SK-N-SH (cell line): ENCODE measurements around the gene ZAR1L. TPM values are rescaled to one million over a fixed set of nuclear protein-coding genes. Genes with fewer than 3 reads are reported as not detected.

Experiments
- CTCF ChIA-PET: fragments of 300-600, 350-600 bp; formaldehyde crosslinking; extraction: SDS; loops from one replicate; lab custom pipeline; 2021; lab: Yijun Ruan, JAX
- POLR2A ChIA-PET: fragments of 350-600 bp; sonication (Branson Sonifier 250); formaldehyde crosslinking; extraction: SDS; loops from one replicate; lab custom pipeline; 2020; ENCODE audit warnings: antibody characterized with exemption, inconsistent platforms; lab: Yijun Ruan, JAX
- DNase-seq: peaks from one replicate; pipeline ENCODE4 v3.0.0; 2012
- H2AFZ ChIP-seq: fragments of 200-600 bp; sonication (generic); 2 replicates; pipeline ENCODE4 v1.8.1; 2016; ENCODE audit warnings: antibody characterized with exemption, mild to moderate bottlenecking, low read depth
- H3F3A ChIP-seq: fragments of 200-600 bp; sonication (generic); replicated peaks from 2 replicates; pipeline ENCODE3; 2016; ENCODE audit warnings: antibody characterized with exemption, mild to moderate bottlenecking; ENCODE audit not compliant: insufficient read depth
- H3K27ac ChIP-seq, 2 experiments: fragments of 200-500 bp in 1 of 2; fragments of 200-600 bp in 1 of 2; sonication (Bioruptor generic) in 1 of 2; sonication (generic), shearing (Covaris generic) in 1 of 2; 2 replicates each; pipeline versions ENCODE4 v1.5.1 to v1.6.1; 2014 to 2016; ENCODE audit warnings: low read depth in 2 of 2, inconsistent platforms in 1 of 2, low read length in 1 of 2, mild to moderate bottlenecking in 1 of 2, mixed read lengths in 1 of 2
- H3K27me3 ChIP-seq: fragments of 200-600 bp; sonication (generic), shearing (Covaris generic); 2 replicates; pipeline ENCODE4 v1.6.1; 2016; ENCODE audit warnings: mixed run types; ENCODE audit not compliant: insufficient read depth
- H3K36me3 ChIP-seq, 2 experiments: fragments of 200-500 bp in 1 of 2; fragments of 200-600 bp in 1 of 2; sonication (Bioruptor generic) in 1 of 2; sonication (generic) in 1 of 2; replicated peaks in 1 of 2; 2 replicates each; pipeline versions ENCODE3 to v1.5.1; 2014 to 2016; ENCODE audit warnings: low read length in 1 of 2, mild to moderate bottlenecking in 1 of 2; ENCODE audit not compliant: insufficient read depth in 2 of 2, control insufficient read depth in 1 of 2
- H3K4me1 ChIP-seq, 2 experiments: fragments of 200-500 bp in 1 of 2; fragments of 200-600 bp in 1 of 2; sonication (Bioruptor generic) in 1 of 2; sonication (generic), shearing (Covaris generic) in 1 of 2; 2 replicates each; pipeline versions ENCODE4 v1.5.1 to v1.6.1; 2014 to 2016; ENCODE audit warnings: low read depth in 1 of 2, low read length in 1 of 2, mixed run types in 1 of 2; ENCODE audit not compliant: insufficient read depth in 2 of 2, control insufficient read depth in 1 of 2
- H3K4me2 ChIP-seq: fragments of 200-600 bp; sonication (generic), shearing (Covaris generic); 2 replicates; pipeline ENCODE4 v1.6.1; 2017; ENCODE audit warnings: mixed run types
- H3K4me3 ChIP-seq, 2 experiments: fragments of 200-500 bp in 1 of 2; fragments of 200-600 bp in 1 of 2; sonication (Bioruptor generic) in 1 of 2; sonication (generic), shearing (Covaris generic) in 1 of 2; 2 replicates each; pipeline versions ENCODE4 v1.5.1 to v1.8.1; 2014 to 2016; ENCODE audit warnings: low read depth in 2 of 2, inconsistent platforms in 1 of 2, low read length in 1 of 2, mild to moderate bottlenecking in 1 of 2, mixed read lengths in 1 of 2, moderate library complexity in 1 of 2
- H3K79me2 ChIP-seq: fragments of 200-600 bp; sonication (generic); 2 replicates; pipeline ENCODE4 v1.8.1; 2017; ENCODE audit warnings: mild to moderate bottlenecking; ENCODE audit not compliant: insufficient read depth
- H3K9ac ChIP-seq: fragments of 200-600 bp; sonication (generic); 2 replicates; pipeline ENCODE4 v1.6.1; 2017; ENCODE audit warnings: mixed run types
- H3K9me2 ChIP-seq: fragments of 200-600 bp; sonication (generic); 2 replicates; pipeline ENCODE4 v1.6.1; 2017; ENCODE audit warnings: mixed run types
- H3K9me3 ChIP-seq: fragments of 200-600 bp; sonication (generic); 2 replicates; pipeline ENCODE4 v1.6.1; 2017; ENCODE audit warnings: mixed run types, mild to moderate bottlenecking, moderate library complexity
- H4K20me1 ChIP-seq: fragments of 200-600 bp; sonication (generic); 2 replicates; pipeline ENCODE4 v1.6.1; 2017; ENCODE audit warnings: mild to moderate bottlenecking, mixed run types; ENCODE audit not compliant: insufficient read depth
- CHD2 ChIP-seq: fragments of 150-350 bp; IDR thresholded peaks from 2 replicates; pipeline ENCODE4 v1.6.1; 2018; ENCODE audit warnings: low read length; ENCODE audit not compliant: partially characterized antibody
- EP300 ChIP-seq, 2 experiments: IDR thresholded peaks; 2 replicates each; pipeline versions ENCODE4 v1.4.0 to v1.6.1; 2012; ENCODE audit warnings: borderline replicate concordance in 1 of 2, low read depth in 1 of 2, low read length in 1 of 2
- FOXJ3 ChIP-seq: sonication (generic); formaldehyde crosslinking; IDR thresholded peaks from 2 replicates; pipeline ENCODE4 v1.5.1; 2020; ENCODE audit warnings: mild to moderate bottlenecking, missing genetic modification reagents
- FOXM1 ChIP-seq: IDR thresholded peaks from 2 replicates; pipeline ENCODE4 v1.4.0; 2012; ENCODE audit warnings: low read depth, mild to moderate bottlenecking
- MAX ChIP-seq: IDR thresholded peaks from 2 replicates; pipeline ENCODE4 v1.4.0; 2012; ENCODE audit warnings: low read depth
- NFIC ChIP-seq: IDR thresholded peaks from 2 replicates; pipeline ENCODE4 v1.4.0; 2012; ENCODE audit warnings: borderline replicate concordance
- RCOR1 ChIP-seq: fragments of 150-350 bp; IDR thresholded peaks from 2 replicates; pipeline ENCODE4 v1.6.1; 2017; ENCODE audit warnings: antibody characterized with exemption, low read length
- REST ChIP-seq: IDR thresholded peaks from 2 replicates; pipeline ENCODE4 v1.6.1; 2012; ENCODE audit warnings: mild to moderate bottlenecking, low read depth, low read length, moderate library complexity
- TEAD4 ChIP-seq: IDR thresholded peaks from 2 replicates; pipeline ENCODE4 v1.4.0; 2012; ENCODE audit warnings: mild to moderate bottlenecking, borderline replicate concordance; ENCODE audit not compliant: insufficient read depth
- YY1 ChIP-seq: IDR thresholded peaks from 2 replicates; pipeline ENCODE4 v1.4.0; 2012; ENCODE audit warnings: low read depth, mild to moderate bottlenecking
- WGBS: methylation state at CpG from one replicate; pipeline ENCODE4 v1.1.6; 2017; ENCODE audit warnings: low lambda C conversion rate; 5-methylcytosine and 5-hydroxymethylcytosine counted together
- polyA plus RNA-seq, 3 experiments: library from polyadenylated mRNA; depleted of rRNA; stranded (reverse); fragments of >200 nt; gene quantifications; 2 replicates each; pipeline ENCODE4 v1.2.3, GENCODE V29; 2012
- TF ChIP-seq, protein P1 (sequence below): IDR thresholded peaks from 2 replicates; pipeline ENCODE4 v1.4.0; 2012; ENCODE audit warnings: low read depth, borderline replicate concordance

Gene ZAR1L
- polyA plus RNA-seq, 1 of the 3 experiments (the other 2 are of a cell fraction), result 0.07 TPM

DNA sequence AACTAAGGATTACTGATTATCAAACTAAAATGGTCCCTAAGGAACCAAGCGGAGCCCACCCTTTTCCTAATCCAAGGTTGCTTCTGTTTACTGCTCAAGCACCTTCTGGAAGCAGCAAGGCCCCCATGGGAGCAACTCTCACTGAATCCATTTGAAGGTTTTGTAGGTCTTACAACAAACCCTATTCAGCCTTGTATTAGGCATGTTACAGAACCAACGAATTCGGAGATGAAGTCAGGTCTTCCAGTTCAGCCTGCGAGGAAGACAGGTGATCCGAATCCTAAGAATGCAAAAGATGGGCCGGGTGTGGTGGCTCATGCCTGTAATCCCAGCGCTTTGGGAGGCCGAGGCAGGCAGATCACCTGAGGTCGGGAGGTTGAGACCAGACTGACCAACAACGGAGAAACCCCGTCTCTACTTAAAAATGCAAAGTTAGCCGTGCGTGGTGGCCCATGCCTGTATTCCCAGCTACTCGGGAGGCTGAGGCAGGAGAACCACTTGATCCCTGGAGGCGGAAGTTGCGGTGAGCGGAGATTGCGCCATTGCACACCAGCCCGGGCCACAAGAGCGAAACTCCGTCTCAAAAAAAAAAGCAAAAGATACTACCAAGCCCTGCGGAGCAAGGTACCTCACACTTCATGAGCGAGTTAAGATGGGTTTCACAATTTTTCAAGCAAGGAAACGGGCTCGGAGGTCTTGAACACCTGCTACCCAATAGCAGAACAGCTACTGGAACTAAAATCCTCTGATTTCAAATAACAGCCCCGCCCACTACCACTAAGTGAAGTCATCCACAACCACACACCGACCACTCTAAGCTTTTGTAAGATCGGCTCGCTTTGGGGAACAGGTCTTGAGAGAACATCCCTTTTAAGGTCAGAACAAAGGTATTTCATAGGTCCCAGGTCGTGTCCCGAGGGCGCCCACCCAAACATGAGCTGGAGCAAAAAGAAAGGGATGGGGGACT lies 609 bp downstream of the ZAR1L start:
- peaks cover 7 to 13% of the 10 kb centered on the region in 2 experiments for H3K36me3 ChIP-seq
- 87% methylated on average over 32 of the region's 32 CpGs for WGBS
- H3F3A ChIP-seq, result no peaks in the 10 kb centered on the region
- ChIA-PET POLR2A (interaction anchor here (0.9 to 1.8 kb wide), 6 partner anchors 9 to 468 kb away, joined by 3 to 4 read pairs (median 3); partner anchors contain the start of gene FRY), CTCF (interaction anchor here (0.8 to 3.4 kb wide), 7 partner anchors 9 to 404 kb away, joined by 3 to 17 read pairs (median 6); no protein-coding TSS in a partner anchor)
- DNase-seq, result peak; percentile 60
- H3K4me2 ChIP-seq, result peak overlapping the region; percentile 83
- peak overlapping the region; percentile 90 to 97 for H3K4me3 ChIP-seq
- no peaks in the 10 kb centered on the region for H3K9me3 ChIP-seq
- peak overlapping the region; percentile 89 to 90 for H3K27ac ChIP-seq
- no peaks in the 10 kb centered on the region for H3K9me2 ChIP-seq
- peaks cover 19% of the 10 kb centered on the region; the same call in 1 of the 2 replicates for H3K79me2 ChIP-seq
- no peak for TF ChIP-seq RCOR1
- TF ChIP-seq FOXM1, result no peak
- peak overlapping the region; percentile 100 for H2AFZ ChIP-seq
- no peaks in the 10 kb centered on the region for H3K27me3 ChIP-seq
- H4K20me1 ChIP-seq, result no peaks in the 10 kb centered on the region
- H3K4me1 ChIP-seq, result peaks cover 0 to 6% of the 10 kb centered on the region in 2 experiments; a peak in 2 of 4 replicates
- peak overlapping the region; percentile 84 for H3K9ac ChIP-seq

DNA sequence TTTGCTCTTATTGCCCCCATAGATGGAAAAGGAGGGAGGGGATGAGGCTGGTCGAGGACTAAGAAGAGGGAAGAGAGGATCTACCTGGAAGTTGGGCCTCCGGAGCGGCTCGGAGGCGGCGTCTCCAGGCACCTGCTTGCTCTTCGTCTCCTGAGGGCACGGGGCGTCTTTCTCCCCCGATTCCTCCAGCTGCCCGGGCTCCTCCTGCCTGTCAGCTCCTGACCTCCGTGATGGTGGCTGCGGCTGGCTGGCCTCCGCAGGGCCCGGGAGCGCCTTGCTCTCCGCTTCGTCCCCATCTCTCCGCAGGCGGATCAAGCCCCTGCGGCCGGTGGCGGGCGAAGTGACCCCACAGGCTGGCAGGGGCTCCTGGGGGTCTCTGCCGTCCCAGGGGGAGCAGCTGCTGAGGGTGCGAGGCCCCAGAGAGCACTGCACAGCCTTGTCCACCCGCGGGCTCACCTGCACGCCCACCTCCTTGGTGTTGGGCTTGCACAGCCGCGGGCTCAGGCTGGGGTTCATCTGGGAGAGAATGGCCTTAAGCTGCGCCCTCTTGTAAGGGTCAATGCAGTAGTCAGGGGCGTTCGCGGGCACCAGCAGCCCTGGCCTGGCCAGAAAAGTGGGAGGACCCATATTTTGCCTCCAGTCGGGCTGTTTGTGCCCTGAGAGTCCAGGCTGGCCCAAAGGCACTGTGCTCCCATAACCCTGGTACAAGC lies 3.8 kb downstream of the ZAR1L start:
- H2AFZ ChIP-seq, result no peak overlapping the region
- 92% methylated on average over 26 of the region's 36 CpGs for WGBS
- CTCF ChIA-PET, result interaction anchor here (2.7 to 3.4 kb wide), 2 partner anchors 292 to 401 kb away, joined by 7 to 17 read pairs; no protein-coding TSS in a partner anchor

More for the DNA sequence above, 3.8 kb downstream of the ZAR1L start:
- TF ChIP-seq FOXJ3 (CRISPR knock-in tag), result no peak
- no peak for TF ChIP-seq REST
- TF ChIP-seq, protein P1, sequence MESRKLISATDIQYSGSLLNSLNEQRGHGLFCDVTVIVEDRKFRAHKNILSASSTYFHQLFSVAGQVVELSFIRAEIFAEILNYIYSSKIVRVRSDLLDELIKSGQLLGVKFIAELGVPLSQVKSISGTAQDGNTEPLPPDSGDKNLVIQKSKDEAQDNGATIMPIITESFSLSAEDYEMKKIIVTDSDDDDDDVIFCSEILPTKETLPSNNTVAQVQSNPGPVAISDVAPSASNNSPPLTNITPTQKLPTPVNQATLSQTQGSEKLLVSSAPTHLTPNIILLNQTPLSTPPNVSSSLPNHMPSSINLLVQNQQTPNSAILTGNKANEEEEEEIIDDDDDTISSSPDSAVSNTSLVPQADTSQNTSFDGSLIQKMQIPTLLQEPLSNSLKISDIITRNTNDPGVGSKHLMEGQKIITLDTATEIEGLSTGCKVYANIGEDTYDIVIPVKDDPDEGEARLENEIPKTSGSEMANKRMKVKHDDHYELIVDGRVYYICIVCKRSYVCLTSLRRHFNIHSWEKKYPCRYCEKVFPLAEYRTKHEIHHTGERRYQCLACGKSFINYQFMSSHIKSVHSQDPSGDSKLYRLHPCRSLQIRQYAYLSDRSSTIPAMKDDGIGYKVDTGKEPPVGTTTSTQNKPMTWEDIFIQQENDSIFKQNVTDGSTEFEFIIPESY, result no peak
- TF ChIP-seq NFIC, result no peak
- no peak for TF ChIP-seq EP300 (IDR thresholded peaks at IDR 0.05; ENCODE audit: borderline replicate concordance in 1 of 2, low read depth in 1 of 2, low read length in 1 of 2)
- no peak for TF ChIP-seq CHD2
- TF ChIP-seq YY1, result no peak
- no peak for TF ChIP-seq TEAD4
- no peak for TF ChIP-seq MAX
- no peaks in the 10 kb centered on the region for H4K20me1 ChIP-seq
- H3K4me3 ChIP-seq, result no peak overlapping the region
- H3K4me1 ChIP-seq, result peaks cover 0 to 6% of the 10 kb centered on the region in 2 experiments; a peak in 2 of 4 replicates
- H3K36me3 ChIP-seq, result no peaks in the 10 kb centered on the region
- no peak overlapping the region for H3K4me2 ChIP-seq
- POLR2A ChIA-PET, result no interaction called here
- DNase-seq, result no peak
- no peaks in the 10 kb centered on the region for H3K27me3 ChIP-seq
- peaks cover 6% of the 10 kb centered on the region; the same call in 1 of the 2 replicates for H3K79me2 ChIP-seq
- no peak overlapping the region for H3K27ac ChIP-seq
- H3F3A ChIP-seq, result no peaks in the 10 kb centered on the region
- H3K9me3 ChIP-seq, result no peaks in the 10 kb centered on the region
- no peak overlapping the region for H3K9ac ChIP-seq
- H3K9me2 ChIP-seq, result no peaks in the 10 kb centered on the region
